Loucy (cell line): ENCODE measurements around the gene CCDC9B.

Source experiments
- EZH2phosphoT487 ChIP-seq: fragments of 200-600 bp; IDR thresholded peaks from 2 replicates; pipeline ENCODE4 v1.6.1; 2018; ENCODE audit warnings: antibody characterized with exemption, mild to moderate bottlenecking, moderate library complexity, borderline replicate concordance
- TF ChIP-seq, protein P1 (sequence below): fragments of 200-600 bp; sonication (generic); conservative IDR thresholded peaks from 2 replicates; pipeline ENCODE4 v1.5.1; 2014; ENCODE audit warnings: mild to moderate bottlenecking, antibody characterized with exemption, low read length

GRCh38 chr15:40338041-40338657 lies 2.6 kb downstream of the CCDC9B start:
- TF ChIP-seq, protein P1, sequence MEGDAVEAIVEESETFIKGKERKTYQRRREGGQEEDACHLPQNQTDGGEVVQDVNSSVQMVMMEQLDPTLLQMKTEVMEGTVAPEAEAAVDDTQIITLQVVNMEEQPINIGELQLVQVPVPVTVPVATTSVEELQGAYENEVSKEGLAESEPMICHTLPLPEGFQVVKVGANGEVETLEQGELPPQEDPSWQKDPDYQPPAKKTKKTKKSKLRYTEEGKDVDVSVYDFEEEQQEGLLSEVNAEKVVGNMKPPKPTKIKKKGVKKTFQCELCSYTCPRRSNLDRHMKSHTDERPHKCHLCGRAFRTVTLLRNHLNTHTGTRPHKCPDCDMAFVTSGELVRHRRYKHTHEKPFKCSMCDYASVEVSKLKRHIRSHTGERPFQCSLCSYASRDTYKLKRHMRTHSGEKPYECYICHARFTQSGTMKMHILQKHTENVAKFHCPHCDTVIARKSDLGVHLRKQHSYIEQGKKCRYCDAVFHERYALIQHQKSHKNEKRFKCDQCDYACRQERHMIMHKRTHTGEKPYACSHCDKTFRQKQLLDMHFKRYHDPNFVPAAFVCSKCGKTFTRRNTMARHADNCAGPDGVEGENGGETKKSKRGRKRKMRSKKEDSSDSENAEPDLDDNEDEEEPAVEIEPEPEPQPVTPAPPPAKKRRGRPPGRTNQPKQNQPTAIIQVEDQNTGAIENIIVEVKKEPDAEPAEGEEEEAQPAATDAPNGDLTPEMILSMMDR, result peak; percentile 91
- no peak for TF ChIP-seq EZH2phosphoT487
